Neuronal stem cell (in vitro differentiated cells): ENCODE data around the gene DNHD1.

Source experiments
- DNase-seq: peaks from one replicate; pipeline ENCODE4 v3.0.0-alpha.2; 2013; ENCODE audit warnings: low spot score
- H2AFZ ChIP-seq: one replicate; pipeline ENCODE4 v1.6.1; 2013; ENCODE audit warnings: mild to moderate bottlenecking, low read length, inconsistent platforms
- H2AK5ac ChIP-seq: 2 replicates; pipeline ENCODE4 v1.6.1; 2013; ENCODE audit warnings: low read depth, mild to moderate bottlenecking, inconsistent platforms, low read length, moderate library complexity, mixed read lengths
- H2BK120ac ChIP-seq: 2 replicates; pipeline ENCODE4 v1.6.1; 2013; ENCODE audit warnings: low read depth, mild to moderate bottlenecking, inconsistent platforms, low read length, moderate library complexity, mixed read lengths
- H2BK12ac ChIP-seq: one replicate; pipeline ENCODE4 v1.6.1; 2013; ENCODE audit warnings: low read length, inconsistent platforms
- H2BK15ac ChIP-seq: 2 replicates; pipeline ENCODE4 v1.6.1; 2013; ENCODE audit warnings: mild to moderate bottlenecking, low read length, inconsistent platforms, mixed read lengths
- H2BK5ac ChIP-seq: one replicate; pipeline ENCODE4 v1.6.1; 2013; ENCODE audit warnings: inconsistent platforms, mild to moderate bottlenecking, low read length, moderate library complexity
- H3K14ac ChIP-seq: one replicate; pipeline ENCODE4 v1.6.1; 2013; ENCODE audit warnings: low read length, inconsistent platforms
- H3K18ac ChIP-seq: 2 replicates; pipeline ENCODE4 v1.6.1; 2013; ENCODE audit warnings: low read length, inconsistent platforms
- H3K23ac ChIP-seq: 2 replicates; pipeline ENCODE4 v1.6.1; 2013; ENCODE audit warnings: low read depth, mild to moderate bottlenecking, mixed read lengths, low read length, inconsistent platforms; ENCODE audit not compliant: poor library complexity
- H3K27ac ChIP-seq: replicated peaks from 3 replicates; pipeline ENCODE4 v1.5.1; 2013; ENCODE audit warnings: low read length, inconsistent platforms
- H3K27me3 ChIP-seq, 3 experiments: 2 replicates each; pipeline ENCODE4 v1.6.1; 2013; ENCODE audit warnings: low read length in 3 of 3, mild to moderate bottlenecking in 2 of 3, inconsistent platforms in 1 of 3, low read depth in 1 of 3, mixed read lengths in 1 of 3, moderate library complexity in 1 of 3; ENCODE audit not compliant: control insufficient read depth in 3 of 3, insufficient read depth in 3 of 3
- H3K36me3 ChIP-seq, 2 donors: replicated peaks in 1 of 2; 2 replicates each; pipeline ENCODE4 v1.6.1; 2013; ENCODE audit warnings: low read length in 2 of 2; ENCODE audit not compliant: control insufficient read depth in 2 of 2, insufficient read depth in 2 of 2
- H3K4ac ChIP-seq: 2 replicates; pipeline ENCODE4 v1.6.1; 2013; ENCODE audit warnings: inconsistent platforms, mild to moderate bottlenecking, low read length, moderate library complexity
- H3K4me1 ChIP-seq, 2 donors: 1 replicate in 1 of 2; 2 replicates in 1 of 2; pipeline ENCODE4 v1.6.1; 2013; ENCODE audit warnings: low read length in 2 of 2, low read depth in 1 of 2; ENCODE audit not compliant: control insufficient read depth in 2 of 2, insufficient read depth in 1 of 2
- H3K4me2 ChIP-seq: one replicate; pipeline ENCODE4 v1.6.1; 2013; ENCODE audit warnings: mild to moderate bottlenecking, low read length, inconsistent platforms; ENCODE audit not compliant: insufficient read depth, poor library complexity, severe bottlenecking
- H3K4me3 ChIP-seq, 2 donors: 2 replicates each; pipeline ENCODE4 v1.5.1; 2013; ENCODE audit warnings: low read length in 2 of 2, mild to moderate bottlenecking in 2 of 2, inconsistent platforms in 1 of 2, moderate library complexity in 1 of 2
- H3K79me1 ChIP-seq: one replicate; pipeline ENCODE4 v1.6.1; 2013; ENCODE audit warnings: low read depth, mild to moderate bottlenecking, inconsistent platforms, low read length, moderate library complexity
- H3K9ac ChIP-seq: one replicate; pipeline ENCODE4 v1.6.1; 2013; ENCODE audit warnings: mild to moderate bottlenecking, low read depth, low read length, inconsistent platforms; ENCODE audit not compliant: poor library complexity
- H3K9me3 ChIP-seq, 2 donors: replicated peaks in 1 of 2; 2 replicates each; pipeline versions ENCODE3 to v1.6.1; 2013; ENCODE audit warnings: low read length in 2 of 2, mild to moderate bottlenecking in 2 of 2, inconsistent platforms in 1 of 2, low read depth in 1 of 2, mixed read lengths in 1 of 2, moderate library complexity in 1 of 2; ENCODE audit not compliant: control insufficient read depth in 2 of 2, insufficient read depth in 1 of 2
- H4K8ac ChIP-seq: one replicate; pipeline ENCODE4 v1.6.1; 2013; ENCODE audit warnings: low read depth, mild to moderate bottlenecking, inconsistent platforms, low read length, moderate library complexity
- H4K91ac ChIP-seq: one replicate; pipeline ENCODE4 v1.6.1; 2013; ENCODE audit warnings: low read length, low read depth, mild to moderate bottlenecking, inconsistent platforms; ENCODE audit not compliant: poor library complexity
- WGBS, 2 donors: extraction: QIAGEN DNeasy Blood & Tissue Kit; methylation state at CpG; one replicate each; pipeline ENCODE4 v1.1.7; 2013; ENCODE audit warnings: missing lambda C conversion rate in 2 of 2, mixed read lengths in 1 of 2; ENCODE audit not compliant: insufficient read length in 2 of 2, insufficient replicate concordance in 1 of 2; ENCODE audit errors: extremely low coverage in 2 of 2; 5-methylcytosine and 5-hydroxymethylcytosine counted together

Gene DNHD1

DNA sequence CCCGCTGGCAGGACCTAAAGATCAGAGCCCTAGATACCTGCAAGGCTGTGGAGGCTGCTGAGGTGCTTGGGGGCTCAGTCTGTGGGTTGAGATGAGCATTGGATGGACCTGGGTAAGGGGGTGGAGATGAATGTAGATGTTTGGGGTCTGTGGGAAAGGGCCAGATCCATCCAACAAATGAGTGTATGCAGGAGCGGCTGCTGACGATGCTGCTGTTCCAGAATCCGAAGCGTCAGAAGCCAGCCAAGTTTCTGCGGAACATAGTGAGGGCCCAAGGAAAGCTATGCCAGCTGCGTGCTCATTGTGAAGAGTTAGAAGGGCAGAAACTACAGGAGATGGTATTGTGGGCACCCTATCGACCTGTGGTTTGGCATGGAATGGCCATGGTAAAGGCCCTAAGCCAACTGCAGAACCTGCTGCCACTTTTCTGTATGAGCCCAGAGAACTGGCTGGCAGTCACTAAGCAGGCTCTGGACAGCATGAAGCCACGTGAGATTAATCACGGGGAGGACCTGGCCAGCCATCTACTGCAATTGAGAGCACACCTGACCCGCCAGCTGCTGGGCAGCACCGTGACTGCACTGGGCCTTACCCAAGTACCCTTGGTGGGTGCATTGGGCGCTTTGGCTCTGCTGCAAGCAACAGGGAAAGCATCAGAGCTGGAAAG is 69.8 kb downstream of the DNHD1 start:
- H2BK120ac ChIP-seq, result no peak overlapping the region
- no peaks in the 10 kb centered on the region for H3K9me3 ChIP-seq
- no peak overlapping the region for H3K14ac ChIP-seq
- no peaks in the 10 kb centered on the region for H3K27me3 ChIP-seq
- H2BK15ac ChIP-seq, result no peak overlapping the region
- no peak overlapping the region for H3K4me2 ChIP-seq
- H4K8ac ChIP-seq, result no peak overlapping the region
- H3K79me1 ChIP-seq, result no peaks in the 10 kb centered on the region
- no peak overlapping the region for H3K9ac ChIP-seq
- H3K4me3 ChIP-seq, result no peak overlapping the region
- H2AFZ ChIP-seq, result no peak overlapping the region
- no peak overlapping the region for H2AK5ac ChIP-seq
- no peak overlapping the region for H4K91ac ChIP-seq
- no peak overlapping the region for H3K27ac ChIP-seq
- no peak overlapping the region for H2BK12ac ChIP-seq
- H3K4ac ChIP-seq, result no peak overlapping the region
- peaks cover 0 to 2% of the 10 kb centered on the region in 2 donors for H3K36me3 ChIP-seq
- H3K18ac ChIP-seq, result no peak overlapping the region
- peaks cover 0 to 1% of the 10 kb centered on the region in 2 donors for H3K4me1 ChIP-seq
- no peak overlapping the region for H2BK5ac ChIP-seq
- DNase-seq, result no peak
- H3K23ac ChIP-seq, result peak overlapping the region; percentile 36
- no CpG with 5 or more reads among the region's 13 CpGs for WGBS, 2 donors

DNA sequence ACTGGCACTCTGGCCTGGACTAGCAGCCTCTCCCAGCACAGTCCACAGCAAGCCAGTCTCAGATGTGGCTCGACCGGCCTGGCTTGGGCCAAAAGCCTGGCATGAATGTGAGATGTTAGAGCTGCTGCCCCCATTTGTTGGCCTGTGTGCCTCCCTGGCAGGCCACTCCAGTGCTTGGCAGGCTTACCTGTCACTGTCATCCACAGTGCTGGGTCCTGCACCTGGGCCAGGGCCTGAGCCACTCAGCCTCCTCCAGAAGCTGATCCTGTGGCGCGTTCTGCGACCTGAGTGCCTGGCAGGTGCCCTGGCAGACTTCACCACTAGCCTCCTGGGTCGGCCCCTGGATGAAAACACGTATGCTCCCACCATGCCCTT is 70.3 kb downstream of the DNHD1 start:
- H3K4ac ChIP-seq, result no peak overlapping the region
- H2BK120ac ChIP-seq, result no peak overlapping the region
- no peak overlapping the region for H2AFZ ChIP-seq
- no peak overlapping the region for H3K4me3 ChIP-seq
- H3K9me3 ChIP-seq, result no peaks in the 10 kb centered on the region
- no peak overlapping the region for H2AK5ac ChIP-seq
- no peak overlapping the region for H2BK12ac ChIP-seq
- H3K27ac ChIP-seq, result no peak overlapping the region
- H4K8ac ChIP-seq, result no peak overlapping the region
- no peak overlapping the region for H3K14ac ChIP-seq
- peaks cover 0 to 2% of the 10 kb centered on the region in 2 donors for H3K36me3 ChIP-seq
- H3K23ac ChIP-seq, result peak overlapping the region; percentile 36
- no CpG with 5 or more reads among the region's 7 CpGs for WGBS, 2 donors
- no peaks in the 10 kb centered on the region for H3K27me3 ChIP-seq
- H3K4me1 ChIP-seq, result peaks cover 0 to 1% of the 10 kb centered on the region in 2 donors
- H3K4me2 ChIP-seq, result no peak overlapping the region
- no peak overlapping the region for H2BK15ac ChIP-seq
- no peak overlapping the region for H3K18ac ChIP-seq
- no peaks in the 10 kb centered on the region for H3K79me1 ChIP-seq
- no peak for DNase-seq
- no peak overlapping the region for H2BK5ac ChIP-seq
- no peak overlapping the region for H3K9ac ChIP-seq
- H4K91ac ChIP-seq, result no peak overlapping the region

DNA sequence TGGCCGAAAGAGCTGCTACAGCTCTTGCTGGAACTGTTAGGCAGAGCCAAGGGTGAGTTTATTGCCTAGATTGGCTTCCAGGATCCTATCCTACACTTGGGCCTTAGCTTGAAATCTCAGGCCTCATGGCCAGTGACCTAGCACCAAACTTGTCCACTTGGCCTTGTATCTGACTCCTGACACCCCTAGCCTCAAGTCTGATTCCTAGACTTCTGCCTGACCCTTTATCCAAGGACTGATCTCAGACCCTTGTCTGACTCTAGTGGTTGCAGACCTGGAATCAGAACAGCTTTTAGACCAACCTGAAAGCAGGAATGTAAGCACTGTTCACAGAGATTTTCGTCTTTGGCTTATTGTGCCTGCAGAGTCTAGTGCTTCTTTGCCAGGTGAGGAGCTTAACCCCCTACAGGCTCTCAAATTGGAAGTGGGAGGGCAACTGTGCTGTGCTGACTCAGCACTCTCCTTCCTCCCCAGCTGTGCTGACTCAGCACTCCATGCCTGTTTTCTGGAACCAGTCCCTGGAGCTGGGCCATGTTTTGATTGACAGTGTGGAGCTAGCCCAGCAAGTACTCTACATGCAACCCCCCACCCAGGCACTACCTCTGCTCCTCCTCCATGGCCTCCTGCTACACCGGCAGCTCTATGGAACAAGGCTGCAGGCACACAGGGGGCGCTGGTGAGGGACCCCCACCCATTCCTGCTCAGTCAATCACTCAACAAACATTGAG is 71.3 kb downstream of the DNHD1 start:
- H3K27me3 ChIP-seq, result no peaks in the 10 kb centered on the region
- no peak overlapping the region for H2AK5ac ChIP-seq
- no CpG with 5 or more reads among the region's 4 CpGs for WGBS, 2 donors
- H3K23ac ChIP-seq, result peak overlapping the region; percentile 21
- H3K79me1 ChIP-seq, result no peaks in the 10 kb centered on the region
- H3K9me3 ChIP-seq, result no peaks in the 10 kb centered on the region
- H3K4ac ChIP-seq, result no peak overlapping the region
- no peak overlapping the region for H3K18ac ChIP-seq
- no peak overlapping the region for H3K14ac ChIP-seq
- no peak overlapping the region for H2AFZ ChIP-seq
- H4K8ac ChIP-seq, result no peak overlapping the region
- no peak for DNase-seq
- H2BK12ac ChIP-seq, result no peak overlapping the region
- H2BK15ac ChIP-seq, result no peak overlapping the region
- no peak overlapping the region for H2BK120ac ChIP-seq
- peaks cover 0 to 1% of the 10 kb centered on the region in 2 donors for H3K4me1 ChIP-seq
- H3K36me3 ChIP-seq, result peaks cover 0 to under 1% of the 10 kb centered on the region in 2 donors
- no peak overlapping the region for H3K9ac ChIP-seq
- H2BK5ac ChIP-seq, result no peak overlapping the region
- H3K27ac ChIP-seq, result no peak overlapping the region
- no peak overlapping the region for H3K4me3 ChIP-seq
- H3K4me2 ChIP-seq, result no peak overlapping the region
- no peak overlapping the region for H4K91ac ChIP-seq

DNA sequence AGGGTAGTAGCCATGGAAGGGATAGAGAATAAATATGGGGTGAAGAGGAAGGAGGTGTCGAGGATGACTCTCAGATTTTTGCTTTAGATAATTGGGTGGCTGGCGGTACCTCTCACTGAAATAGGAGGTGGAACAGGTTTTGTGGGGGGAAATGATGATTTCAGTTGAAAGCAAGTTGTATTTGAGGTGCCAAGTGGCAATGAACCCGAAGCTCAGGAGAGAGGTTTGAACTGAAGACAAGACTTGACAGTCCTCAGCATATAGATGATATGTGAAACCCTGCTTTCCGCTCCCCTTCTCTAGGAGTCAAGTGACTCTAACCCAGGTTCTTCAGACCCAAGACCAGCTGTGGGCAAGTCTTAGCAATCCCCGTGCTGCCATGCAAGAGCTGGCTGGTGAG is 72.6 kb downstream of the DNHD1 start:
- Histone ChIP-seq H3K4me1 (no peaks in the 10 kb centered on the region), H3K4me2 (no peak overlapping the region), H3K27ac (no peak overlapping the region), H2BK15ac (no peak overlapping the region), H2BK5ac (no peak overlapping the region), H3K9me3 (no peaks in the 10 kb centered on the region), H2AK5ac (no peak overlapping the region), H3K18ac (no peak overlapping the region), H3K23ac (no peak overlapping the region), H2BK120ac (no peak overlapping the region), H2BK12ac (no peak overlapping the region), H3K27me3 (no peaks in the 10 kb centered on the region), H3K14ac (no peak overlapping the region), H3K9ac (no peak overlapping the region), H3K4me3 (no peak overlapping the region), H3K79me1 (no peaks in the 10 kb centered on the region), H3K4ac (no peak overlapping the region), H4K91ac (no peak overlapping the region), H4K8ac (no peak overlapping the region), H3K36me3 (no peaks in the 10 kb centered on the region), H2AFZ (no peak overlapping the region)
- WGBS, 2 donors, result 100% methylated on average over 1 of the region's 5 CpGs; no CpG with 5 or more reads in 1 of the 2 donors
- DNase-seq, result no peak
